ENCODE results near the gene COG5.

DNA sequence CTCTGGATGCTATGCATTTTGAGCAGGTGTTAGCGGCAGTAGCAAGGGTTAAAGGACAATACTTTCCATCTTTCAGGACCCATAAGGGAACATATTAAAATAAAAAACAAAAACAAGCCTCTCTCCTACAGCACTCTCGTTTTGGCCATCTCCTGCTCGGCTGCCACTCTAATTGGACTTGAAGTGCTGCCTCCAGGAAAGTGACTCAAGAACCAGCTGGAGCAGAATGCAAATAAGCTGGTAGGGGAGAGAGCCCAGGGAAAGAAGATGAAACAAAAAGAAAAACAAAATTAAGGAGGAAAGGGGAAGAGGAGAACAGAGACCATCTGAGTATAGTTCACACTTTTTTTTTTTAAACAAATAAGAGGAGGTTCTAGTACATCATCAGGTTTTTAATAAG, 329.3 kb downstream of the COG5 start:
- TF ChIP-seq, protein P1, sequence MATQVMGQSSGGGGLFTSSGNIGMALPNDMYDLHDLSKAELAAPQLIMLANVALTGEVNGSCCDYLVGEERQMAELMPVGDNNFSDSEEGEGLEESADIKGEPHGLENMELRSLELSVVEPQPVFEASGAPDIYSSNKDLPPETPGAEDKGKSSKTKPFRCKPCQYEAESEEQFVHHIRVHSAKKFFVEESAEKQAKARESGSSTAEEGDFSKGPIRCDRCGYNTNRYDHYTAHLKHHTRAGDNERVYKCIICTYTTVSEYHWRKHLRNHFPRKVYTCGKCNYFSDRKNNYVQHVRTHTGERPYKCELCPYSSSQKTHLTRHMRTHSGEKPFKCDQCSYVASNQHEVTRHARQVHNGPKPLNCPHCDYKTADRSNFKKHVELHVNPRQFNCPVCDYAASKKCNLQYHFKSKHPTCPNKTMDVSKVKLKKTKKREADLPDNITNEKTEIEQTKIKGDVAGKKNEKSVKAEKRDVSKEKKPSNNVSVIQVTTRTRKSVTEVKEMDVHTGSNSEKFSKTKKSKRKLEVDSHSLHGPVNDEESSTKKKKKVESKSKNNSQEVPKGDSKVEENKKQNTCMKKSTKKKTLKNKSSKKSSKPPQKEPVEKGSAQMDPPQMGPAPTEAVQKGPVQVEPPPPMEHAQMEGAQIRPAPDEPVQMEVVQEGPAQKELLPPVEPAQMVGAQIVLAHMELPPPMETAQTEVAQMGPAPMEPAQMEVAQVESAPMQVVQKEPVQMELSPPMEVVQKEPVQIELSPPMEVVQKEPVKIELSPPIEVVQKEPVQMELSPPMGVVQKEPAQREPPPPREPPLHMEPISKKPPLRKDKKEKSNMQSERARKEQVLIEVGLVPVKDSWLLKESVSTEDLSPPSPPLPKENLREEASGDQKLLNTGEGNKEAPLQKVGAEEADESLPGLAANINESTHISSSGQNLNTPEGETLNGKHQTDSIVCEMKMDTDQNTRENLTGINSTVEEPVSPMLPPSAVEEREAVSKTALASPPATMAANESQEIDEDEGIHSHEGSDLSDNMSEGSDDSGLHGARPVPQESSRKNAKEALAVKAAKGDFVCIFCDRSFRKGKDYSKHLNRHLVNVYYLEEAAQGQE (IDR thresholded peaks at IDR 0.05; ENCODE audit: insufficient read depth in 1 of 2, low read depth in 2 of 2, low read length in 2 of 2) = no peak
- TF ChIP-seq POLR2AphosphoS5 (IDR thresholded peaks at IDR 0.05; ENCODE audit: low read depth, low read length) = no peak
- no peak for TF ChIP-seq SIN3A (IDR thresholded peaks at IDR 0.05; ENCODE audit: borderline replicate concordance, insufficient read depth, low read length)
- TF ChIP-seq TAF1 (IDR thresholded peaks at IDR 0.05; ENCODE audit: borderline replicate concordance, insufficient read depth, low read length) = no peak
- TF ChIP-seq FOXP2 (optimal IDR thresholded peaks at IDR 0.05; ENCODE audit: borderline replicate concordance, extremely low read depth, extremely low read length, insufficient read depth) = no peak

Data from PFSK-1 (cell line).